K562 (cell line): ENCODE results near the gene PPDPF. TPM values are rescaled to one million over a fixed set of nuclear protein-coding genes. Genes with fewer than 3 reads are reported as not detected.

Experiments used
- BRD9 ChIP-seq: fragments of 450-650 bp; IDR thresholded peaks from 2 replicates; pipeline ENCODE4 v1.6.1; 2018; ENCODE audit warnings: low read depth; ENCODE audit not compliant: partially characterized antibody
- CTBP1 ChIP-seq: fragments of 450-650 bp; IDR thresholded peaks from 2 replicates; pipeline ENCODE4 v1.6.1; 2016; ENCODE audit warnings: borderline replicate concordance
- CXXC5 ChIP-seq: fragments of 250-450 bp; sonication (Bioruptor Pico); IDR thresholded peaks from 2 replicates; pipeline ENCODE4 v1.8.0; 2022; ENCODE audit warnings: inconsistent platforms, mild to moderate bottlenecking, moderate library complexity
- ETV6 ChIP-seq, 3 experiments: fragments of 150-350 bp in 1 of 3; sonication (generic) in 1 of 3; formaldehyde crosslinking in 1 of 3; IDR thresholded peaks; 2 replicates each; pipeline versions ENCODE4 v1.6.1 to v1.8.0; 2014 to 2022; ENCODE audit warnings: borderline replicate concordance in 2 of 3, low read depth in 2 of 3, antibody characterized with exemption in 1 of 3, low read length in 1 of 3, mild to moderate bottlenecking in 1 of 3, missing genetic modification reagents in 1 of 3
- HEY1 ChIP-seq: fragments of 250-450 bp; sonication (Bioruptor Pico); IDR thresholded peaks from 2 replicates; pipeline ENCODE4 v1.5.0; 2020; ENCODE audit warnings: mild to moderate bottlenecking, moderate library complexity, borderline replicate concordance
- JUNB ChIP-seq: fragments of 450-650 bp; formaldehyde crosslinking; conservative IDR thresholded peaks from 2 replicates; pipeline ENCODE4 v1.4.0; 2020; ENCODE audit warnings: mild to moderate bottlenecking
- MAFK ChIP-seq: IDR thresholded peaks from 2 replicates; pipeline ENCODE4 v1.6.1; 2011; ENCODE audit warnings: low read length, improper control_type of control experiment
- MEF2D ChIP-seq: conservative IDR thresholded peaks from 2 replicates; pipeline ENCODE4 v1.6.1; 2016; ENCODE audit warnings: low read depth, missing genetic modification characterization, missing compliant biosample characterization
- PBX2 ChIP-seq, 2 experiments: IDR thresholded peaks in 1 of 2; conservative IDR thresholded peaks in 1 of 2; 2 replicates each; pipeline ENCODE4 v1.6.1; 2016; ENCODE audit warnings: low read depth in 2 of 2, mild to moderate bottlenecking in 1 of 2, missing compliant biosample characterization in 1 of 2, missing genetic modification characterization in 1 of 2, moderate library complexity in 1 of 2
- POLR2AphosphoS2 ChIP-seq: IDR thresholded peaks from 2 replicates; pipeline ENCODE4 v1.6.1; 2012; ENCODE audit warnings: low read length, improper control_type of control experiment
- SIX5 ChIP-seq, 2 experiments: IDR thresholded peaks; 2 replicates each; pipeline ENCODE4 v1.6.1; 2011; ENCODE audit warnings: low read length in 2 of 2, borderline replicate concordance in 1 of 2, low read depth in 1 of 2, mild to moderate bottlenecking in 1 of 2, moderate library complexity in 1 of 2; ENCODE audit not compliant: insufficient read depth in 1 of 2
- SRSF3 ChIP-seq: fragments of 200-400 bp; formaldehyde crosslinking; IDR thresholded peaks from 2 replicates; pipeline ENCODE4 v1.6.1; 2016; ENCODE audit warnings: mild to moderate bottlenecking, low read length, moderate library complexity; ENCODE audit not compliant: insufficient read depth
- ZNF232 ChIP-seq: sonication (generic); formaldehyde crosslinking; IDR thresholded peaks from 2 replicates; pipeline ENCODE4 v1.8.0; 2022; ENCODE audit warnings: mild to moderate bottlenecking, missing genetic modification reagents
- ZNF778 ChIP-seq: fragments of 450-650 bp; formaldehyde crosslinking; IDR thresholded peaks from 2 replicates; pipeline ENCODE4 v1.4.0; 2020; ENCODE audit warnings: mild to moderate bottlenecking, moderate library complexity
- polyA plus RNA-seq, 8 experiments: library from polyadenylated mRNA; depleted of rRNA in 4 of 8; stranded (reverse) in 5 of 8; unstranded in 3 of 8; fragments of >200 nt; fragmentation: Nextera tagmentation in 2 of 8; fragmentation: Illumina TruSeq in 1 of 8; extraction: Ambion mirVana in 2 of 8; extraction: Trizol in 1 of 8; gene quantifications; 2 replicates each; pipeline versions ENCODE4 v1.2.1 to v1.2.3, GENCODE V29; 2011 to 2014; ENCODE audit warnings: inconsistent platforms in 1 of 8, missing spikeins in 1 of 8
- total RNA-seq, 7 experiments: library from RNA; depleted of rRNA in 6 of 7; stranded (reverse); fragments of >200 nt in 6 of 7; fragmentation: Illumina TruSeq in 2 of 7; extraction: Trizol in 2 of 7; gene quantifications; 2 replicates each; pipeline versions ENCODE4 v1.2.1 to v1.2.3, GENCODE V29; 2011 to 2021; ENCODE audit warnings: low replicate concordance in 1 of 7
- TF ChIP-seq, protein P1 (sequence below): fragments of 250-450 bp; sonication (Bioruptor Pico); IDR thresholded peaks from 2 replicates; pipeline ENCODE4 v1.5.0; 2020; ENCODE audit warnings: mild to moderate bottlenecking, borderline replicate concordance
- TF ChIP-seq, protein P2 (sequence below): fragments of 450-650 bp; IDR thresholded peaks from 2 replicates; pipeline ENCODE4 v1.6.1; 2014; ENCODE audit warnings: low read depth, mild to moderate bottlenecking, moderate library complexity, borderline replicate concordance
- TF ChIP-seq, protein P3 (sequence below): fragments of 450-650 bp; IDR thresholded peaks from 2 replicates; pipeline ENCODE4 v1.7.1; 2018; ENCODE audit warnings: mild to moderate bottlenecking, low read depth; ENCODE audit not compliant: partially characterized antibody

The PPDPF gene
- total and polyA plus RNA-seq, 9 of the 15 experiments (the other 6 are each of a cell fraction or from before 2014, with no cell fraction given) = 0.77 to 233 (median 10.5) TPM

GRCh38 chr20:63520934-63521601, 503 bp downstream of the PPDPF start (continued):
- TF ChIP-seq PBX2 (CRISPR knock-in tag; IDR thresholded peaks at IDR 0.05; ENCODE audit: low read depth) = no peak
- TF ChIP-seq PBX2 (tag; conservative IDR thresholded peaks at IDR 0.05; ENCODE audit: low read depth) = no peak
- TF ChIP-seq CTBP1 = peak; percentile 30; the same call in 1 of the 2 replicates
- TF ChIP-seq, protein P1, sequence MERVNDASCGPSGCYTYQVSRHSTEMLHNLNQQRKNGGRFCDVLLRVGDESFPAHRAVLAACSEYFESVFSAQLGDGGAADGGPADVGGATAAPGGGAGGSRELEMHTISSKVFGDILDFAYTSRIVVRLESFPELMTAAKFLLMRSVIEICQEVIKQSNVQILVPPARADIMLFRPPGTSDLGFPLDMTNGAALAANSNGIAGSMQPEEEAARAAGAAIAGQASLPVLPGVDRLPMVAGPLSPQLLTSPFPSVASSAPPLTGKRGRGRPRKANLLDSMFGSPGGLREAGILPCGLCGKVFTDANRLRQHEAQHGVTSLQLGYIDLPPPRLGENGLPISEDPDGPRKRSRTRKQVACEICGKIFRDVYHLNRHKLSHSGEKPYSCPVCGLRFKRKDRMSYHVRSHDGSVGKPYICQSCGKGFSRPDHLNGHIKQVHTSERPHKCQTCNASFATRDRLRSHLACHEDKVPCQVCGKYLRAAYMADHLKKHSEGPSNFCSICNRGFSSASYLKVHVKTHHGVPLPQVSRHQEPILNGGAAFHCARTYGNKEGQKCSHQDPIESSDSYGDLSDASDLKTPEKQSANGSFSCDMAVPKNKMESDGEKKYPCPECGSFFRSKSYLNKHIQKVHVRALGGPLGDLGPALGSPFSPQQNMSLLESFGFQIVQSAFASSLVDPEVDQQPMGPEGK (CRISPR knock-in tag) = no peak
- no peak for TF ChIP-seq ETV6 (IDR thresholded peaks at IDR 0.05; ENCODE audit: borderline replicate concordance in 1 of 2, low read depth in 2 of 2, low read length in 1 of 2)
- no peak for TF ChIP-seq ETV6 (CRISPR knock-in tag; IDR thresholded peaks at IDR 0.05; ENCODE audit: borderline replicate concordance)
- no peak for TF ChIP-seq JUNB (CRISPR knock-in tag)
- TF ChIP-seq SRSF3 = no peak
- TF ChIP-seq, protein P2, sequence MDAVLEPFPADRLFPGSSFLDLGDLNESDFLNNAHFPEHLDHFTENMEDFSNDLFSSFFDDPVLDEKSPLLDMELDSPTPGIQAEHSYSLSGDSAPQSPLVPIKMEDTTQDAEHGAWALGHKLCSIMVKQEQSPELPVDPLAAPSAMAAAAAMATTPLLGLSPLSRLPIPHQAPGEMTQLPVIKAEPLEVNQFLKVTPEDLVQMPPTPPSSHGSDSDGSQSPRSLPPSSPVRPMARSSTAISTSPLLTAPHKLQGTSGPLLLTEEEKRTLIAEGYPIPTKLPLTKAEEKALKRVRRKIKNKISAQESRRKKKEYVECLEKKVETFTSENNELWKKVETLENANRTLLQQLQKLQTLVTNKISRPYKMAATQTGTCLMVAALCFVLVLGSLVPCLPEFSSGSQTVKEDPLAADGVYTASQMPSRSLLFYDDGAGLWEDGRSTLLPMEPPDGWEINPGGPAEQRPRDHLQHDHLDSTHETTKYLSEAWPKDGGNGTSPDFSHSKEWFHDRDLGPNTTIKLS = no peak
- TF ChIP-seq MAFK = no peak
- no peak for TF ChIP-seq HEY1 (CRISPR knock-in tag)
- no peak for TF ChIP-seq MEF2D (tag)
- TF ChIP-seq SIX5 (IDR thresholded peaks at IDR 0.05; ENCODE audit: borderline replicate concordance in 1 of 2, insufficient read depth in 1 of 2, low read depth in 1 of 2, low read length in 2 of 2) = no peak
- no peak for TF ChIP-seq BRD9
- TF ChIP-seq CXXC5 = peak; percentile 54
- TF ChIP-seq, protein P3, sequence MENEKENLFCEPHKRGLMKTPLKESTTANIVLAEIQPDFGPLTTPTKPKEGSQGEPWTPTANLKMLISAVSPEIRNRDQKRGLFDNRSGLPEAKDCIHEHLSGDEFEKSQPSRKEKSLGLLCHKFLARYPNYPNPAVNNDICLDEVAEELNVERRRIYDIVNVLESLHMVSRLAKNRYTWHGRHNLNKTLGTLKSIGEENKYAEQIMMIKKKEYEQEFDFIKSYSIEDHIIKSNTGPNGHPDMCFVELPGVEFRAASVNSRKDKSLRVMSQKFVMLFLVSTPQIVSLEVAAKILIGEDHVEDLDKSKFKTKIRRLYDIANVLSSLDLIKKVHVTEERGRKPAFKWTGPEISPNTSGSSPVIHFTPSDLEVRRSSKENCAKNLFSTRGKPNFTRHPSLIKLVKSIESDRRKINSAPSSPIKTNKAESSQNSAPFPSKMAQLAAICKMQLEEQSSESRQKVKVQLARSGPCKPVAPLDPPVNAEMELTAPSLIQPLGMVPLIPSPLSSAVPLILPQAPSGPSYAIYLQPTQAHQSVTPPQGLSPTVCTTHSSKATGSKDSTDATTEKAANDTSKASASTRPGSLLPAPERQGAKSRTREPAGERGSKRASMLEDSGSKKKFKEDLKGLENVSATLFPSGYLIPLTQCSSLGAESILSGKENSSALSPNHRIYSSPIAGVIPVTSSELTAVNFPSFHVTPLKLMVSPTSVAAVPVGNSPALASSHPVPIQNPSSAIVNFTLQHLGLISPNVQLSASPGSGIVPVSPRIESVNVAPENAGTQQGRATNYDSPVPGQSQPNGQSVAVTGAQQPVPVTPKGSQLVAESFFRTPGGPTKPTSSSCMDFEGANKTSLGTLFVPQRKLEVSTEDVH = no peak
- no peak for TF ChIP-seq ZNF778 (CRISPR knock-in tag)
- TF ChIP-seq POLR2AphosphoS2 = no peak; the same call in 1 of the 2 replicates
- no peak for TF ChIP-seq ZNF232 (CRISPR knock-in tag)
